Left colon (tissue), 2 donors: ENCODE measurements around the gene ZSWIM4. TPM values are rescaled to one million over a fixed set of nuclear protein-coding genes. Genes with fewer than 3 reads are reported as not detected.

Experiments used
- ATAC-seq: fragments of 200-7000 bp; cut with Tn5 transposase; one replicate; pipeline ENCODE4 v1.9.1; 2020; ENCODE audit warnings: mild to moderate bottlenecking, moderate library complexity
- DNase-seq, 2 donors: peaks; one replicate each; pipeline ENCODE4 v3.0.0-alpha.2; 2020
- intact Hi-C, 2 donors: fragments of 100-400 bp; cut with DNase I in 1 of 2; cut with micrococcal nuclease in 1 of 2; formaldehyde crosslinking; loops; one replicate each; pipeline versions ENCODE4 v1.11.2 to v1.14.0; 2022; cut with DNase I, micrococcal nuclease
- total RNA-seq, 2 donors: library from RNA; stranded (reverse); fragmentation: NEBNext Ultra II Directional; extraction: Animal tissue kit (Norgen Biotek cat#: 25700); gene quantifications; one replicate each; pipeline ENCODE4 v1.2.1, GENCODE V29; 2021
- donor health status: DM: no; HTN: no; CAD: no.
- donor health status: DM: yes; HTN: yes; CAD: no.

ZSWIM4 gene
- total RNA-seq, 2 donors from 2014 or later: 3.0 TPM

GRCh38 chr19:13799669-13800068, 4.4 kb downstream of the ZSWIM4 start:
- intact Hi-C loops: no loop called here
- ATAC-seq (no peak), DNase-seq (no peak)

- DNase-seq: no peak
- peak; percentile 59 for ATAC-seq
- intact Hi-C loops: no loop called here
These were observed 7.8 kb downstream of the ZSWIM4 start for GRCh38 chr19:13803038-13803437.

- intact Hi-C loops: no loop called here
- ATAC-seq (peak; percentile 62), DNase-seq (peak in 1 of 2 donors; percentile 43)
These were observed 9.8 kb downstream of the ZSWIM4 start for GRCh38 chr19:13804830-13805683.

GRCh38 chr19:13806728-13807127, 11.5 kb downstream of the ZSWIM4 start:
- intact Hi-C loops: no loop called here
- DNase-seq (no peak), ATAC-seq (no peak)

- DNase-seq (no peak), ATAC-seq (no peak)
- intact Hi-C loops: no loop called here
These were observed 12.3 kb downstream of the ZSWIM4 start for GRCh38 chr19:13807421-13808021.

GRCh38 chr19:13808856-13809255, 13.6 kb downstream of the ZSWIM4 start:
- intact Hi-C loops: no loop called here
- ATAC-seq (no peak), DNase-seq (no peak)

GRCh38 chr19:13812544-13812943, 17.3 kb downstream of the ZSWIM4 start:
- no peak for DNase-seq
- ATAC-seq: no peak
- intact Hi-C loops: no loop called here

GRCh38 chr19:13813147-13813546, 17.9 kb downstream of the ZSWIM4 start:
- no peak for DNase-seq
- intact Hi-C loops: no loop called here
- no peak for ATAC-seq

- ATAC-seq: no peak
- intact Hi-C loops: no loop called here
- DNase-seq: no peak
These were observed 19.3 kb downstream of the ZSWIM4 start for GRCh38 chr19:13814550-13814949.

- ATAC-seq (peak; percentile 73), DNase-seq (peak; percentile 87 to 89)
- intact Hi-C loops: no loop called here
These were observed 21.9 kb downstream of the ZSWIM4 start for GRCh38 chr19:13817018-13817614.

GRCh38 chr19:13817615-13818371, 22.6 kb downstream of the ZSWIM4 start:
- intact Hi-C loops: no loop called here
- peak; percentile 86 for ATAC-seq
- peak; percentile 90 to 95 for DNase-seq

- intact Hi-C loops: no loop called here
- ATAC-seq (no peak), DNase-seq (no peak)
These were observed 24.0 kb downstream of the ZSWIM4 start for GRCh38 chr19:13819238-13819637.

GRCh38 chr19:13821292-13821691, 26.0 kb downstream of the ZSWIM4 start:
- ATAC-seq (no peak), DNase-seq (no peak)
- intact Hi-C loops: no loop called here

- ATAC-seq: no peak
- intact Hi-C loops: no loop called here
- no peak for DNase-seq
These were observed 28.0 kb downstream of the ZSWIM4 start for GRCh38 chr19:13823256-13823655.

GRCh38 chr19:13823901-13824300, 28.7 kb downstream of the ZSWIM4 start:
- intact Hi-C loops: no loop called here

GRCh38 chr19:13824703-13825102, 29.5 kb downstream of the ZSWIM4 start:
- intact Hi-C loops: no loop called here
- DNase-seq: no peak
- no peak for ATAC-seq

More at GRCh38 chr19:13823901-13824300, 28.7 kb downstream of the ZSWIM4 start:
- ATAC-seq (no peak), DNase-seq (no peak)

- ATAC-seq (peak; percentile 69), DNase-seq (peak in 1 of 2 donors; percentile 52)
- intact Hi-C loops: no loop called here
These were observed 30.5 kb downstream of the ZSWIM4 start for GRCh38 chr19:13825489-13826441.

GRCh38 chr19:13826652-13827235, 31.5 kb downstream of the ZSWIM4 start:
- DNase-seq (peak in 1 of 2 donors; percentile 18), ATAC-seq (peak; percentile 47)
- intact Hi-C loops: no loop called here
